Measurements from ENCODE around the gene EGF.
"Not testable (repeated sequence)": the region's sequence is repeated elsewhere in the genome, so short reads cannot be mapped to it uniquely, and the experiment has no call there.

EGF gene

DNA sequence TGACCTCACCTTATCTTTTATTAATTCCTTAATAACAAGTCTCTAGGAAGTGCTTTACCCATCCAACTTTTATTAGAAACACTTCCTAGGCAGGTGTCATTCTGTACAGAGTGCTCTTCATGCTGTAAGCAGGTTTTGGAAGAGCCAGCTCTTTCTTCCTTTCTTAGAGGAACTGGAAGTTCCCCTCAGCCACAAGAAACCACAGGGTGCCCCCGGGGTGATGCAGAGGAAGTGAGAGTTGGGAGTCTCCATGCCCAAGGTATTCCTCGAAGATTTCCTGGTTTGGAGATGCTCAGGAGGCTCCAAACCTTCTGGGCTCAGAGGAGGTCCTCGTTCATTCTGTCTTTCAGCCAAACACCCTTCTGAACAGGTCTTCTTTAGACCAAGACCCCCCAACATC is 83.8 kb downstream of the EGF start:
- DNase-seq, result no peak

DNA sequence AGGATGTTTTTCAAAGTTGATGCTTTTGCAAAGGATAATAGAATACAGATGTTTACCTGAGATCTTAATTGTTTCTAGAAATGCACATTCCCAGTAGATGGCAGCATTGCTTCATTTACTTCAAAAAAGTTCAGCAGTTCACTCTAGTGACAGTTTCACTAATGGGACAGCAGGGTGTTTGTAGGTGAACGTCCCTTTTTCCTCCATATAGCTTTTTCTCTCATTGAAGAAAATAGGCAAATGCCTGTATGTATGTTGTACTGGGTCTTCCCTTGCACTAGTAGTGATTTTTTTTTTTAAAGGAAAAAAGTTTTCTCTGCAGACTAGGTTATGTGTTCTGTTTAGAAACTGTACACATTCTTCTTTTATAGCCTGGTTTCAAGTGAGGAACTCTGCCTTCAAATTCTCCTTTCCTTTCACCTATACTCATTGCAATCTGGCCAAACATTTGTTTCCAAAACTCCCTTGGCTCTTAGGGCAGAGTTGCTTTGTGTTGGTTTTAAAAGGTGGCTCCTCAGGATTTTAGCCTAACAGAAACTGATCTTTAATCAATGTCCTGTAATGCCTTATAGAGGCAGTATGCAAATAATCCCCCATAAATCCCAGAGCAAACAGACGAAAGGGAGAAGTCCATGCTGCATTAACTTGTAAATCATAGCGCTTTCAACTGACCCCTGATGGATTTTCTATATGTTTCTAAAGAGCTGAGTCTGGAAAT is 86.3 kb downstream of the EGF start:
- DNase-seq, result peak; percentile 55

DNA sequence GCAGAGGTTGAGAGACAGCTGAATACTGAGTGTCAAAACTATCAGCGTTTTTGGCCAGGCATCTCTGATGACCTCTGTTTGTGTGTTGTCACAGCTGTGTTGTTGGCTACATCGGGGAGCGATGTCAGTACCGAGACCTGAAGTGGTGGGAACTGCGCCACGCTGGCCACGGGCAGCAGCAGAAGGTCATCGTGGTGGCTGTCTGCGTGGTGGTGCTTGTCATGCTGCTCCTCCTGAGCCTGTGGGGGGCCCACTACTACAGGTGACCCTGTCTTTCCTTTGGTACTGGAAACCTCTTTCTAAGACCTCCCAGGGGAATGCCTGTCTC is 86.9 kb downstream of the EGF start:
- no peak for DNase-seq

DNA sequence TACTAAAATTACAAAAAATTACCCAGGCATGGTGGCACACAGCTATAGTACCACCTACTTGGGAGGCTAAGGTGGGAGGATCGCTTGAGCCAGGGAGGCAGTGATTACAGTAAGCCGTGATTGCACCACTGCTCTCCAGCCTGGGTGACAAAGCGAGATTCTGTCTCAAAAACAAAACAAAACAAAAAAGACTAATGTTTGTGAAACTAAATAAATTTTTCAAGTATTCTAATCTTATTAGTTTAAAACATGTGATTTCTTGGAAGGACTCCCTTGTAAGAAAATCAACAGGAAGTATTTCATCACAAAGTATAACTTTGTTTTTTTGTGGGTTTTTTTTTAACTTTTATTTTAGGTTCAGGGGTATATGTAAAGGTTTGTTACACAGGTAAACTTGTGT is 89.6 kb downstream of the EGF start:
- no peak for DNase-seq

DNA sequence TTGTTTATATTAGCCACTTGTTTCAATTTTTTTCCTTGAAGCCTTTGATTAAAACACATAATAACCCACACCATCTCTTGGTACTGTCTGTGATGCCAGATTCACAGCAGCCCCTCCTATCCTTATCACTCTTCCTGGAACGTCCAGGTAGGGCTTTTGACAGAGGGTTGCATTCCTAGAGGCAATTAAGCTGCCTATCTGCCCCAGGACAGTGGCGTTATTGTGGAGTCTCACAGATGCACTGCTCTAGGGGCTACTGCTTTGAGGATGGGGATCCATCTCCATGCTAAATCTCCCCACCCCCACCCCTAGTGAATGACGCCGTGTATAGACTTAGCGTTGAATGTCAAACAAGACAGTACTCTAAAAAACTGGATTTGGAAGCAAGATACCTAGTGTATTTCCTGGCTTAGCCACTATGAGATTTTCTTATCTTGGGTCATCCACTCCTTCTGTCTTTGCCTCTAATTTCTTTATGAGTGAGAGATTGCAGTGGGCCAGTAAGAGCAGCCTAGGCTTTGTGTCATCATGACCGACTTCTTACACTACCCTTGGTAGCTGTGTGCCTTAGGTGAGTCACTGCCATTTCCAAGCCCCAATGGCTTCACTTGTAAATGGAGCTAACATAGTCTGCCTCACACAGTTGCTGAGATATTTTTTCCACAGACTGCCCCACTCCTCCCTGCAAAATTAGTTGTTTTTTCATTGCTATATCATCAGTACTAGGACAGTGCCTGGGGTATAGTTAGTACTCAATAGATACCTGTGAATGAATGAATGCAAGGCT is 90.9 kb downstream of the EGF start:
- no peak for DNase-seq

DNA sequence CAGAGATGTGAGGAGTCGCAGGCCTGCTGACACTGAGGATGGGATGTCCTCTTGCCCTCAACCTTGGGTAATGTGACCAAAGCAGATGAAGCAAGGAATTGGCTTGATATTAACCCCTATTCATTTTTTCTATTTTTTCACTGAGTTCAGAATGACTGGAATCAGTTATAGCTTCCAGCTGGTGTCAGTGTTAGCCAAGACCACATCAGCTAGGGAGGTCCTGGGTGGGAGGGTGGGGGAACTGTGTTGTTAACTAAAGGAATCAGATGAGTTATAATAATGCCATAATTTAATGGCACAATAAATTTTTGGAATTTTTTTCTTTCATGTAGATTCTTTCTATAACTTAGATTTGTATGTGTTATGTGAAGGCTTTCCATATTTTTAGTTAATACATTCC is 91.9 kb downstream of the EGF start:
- DNase-seq, result no peak

DNA sequence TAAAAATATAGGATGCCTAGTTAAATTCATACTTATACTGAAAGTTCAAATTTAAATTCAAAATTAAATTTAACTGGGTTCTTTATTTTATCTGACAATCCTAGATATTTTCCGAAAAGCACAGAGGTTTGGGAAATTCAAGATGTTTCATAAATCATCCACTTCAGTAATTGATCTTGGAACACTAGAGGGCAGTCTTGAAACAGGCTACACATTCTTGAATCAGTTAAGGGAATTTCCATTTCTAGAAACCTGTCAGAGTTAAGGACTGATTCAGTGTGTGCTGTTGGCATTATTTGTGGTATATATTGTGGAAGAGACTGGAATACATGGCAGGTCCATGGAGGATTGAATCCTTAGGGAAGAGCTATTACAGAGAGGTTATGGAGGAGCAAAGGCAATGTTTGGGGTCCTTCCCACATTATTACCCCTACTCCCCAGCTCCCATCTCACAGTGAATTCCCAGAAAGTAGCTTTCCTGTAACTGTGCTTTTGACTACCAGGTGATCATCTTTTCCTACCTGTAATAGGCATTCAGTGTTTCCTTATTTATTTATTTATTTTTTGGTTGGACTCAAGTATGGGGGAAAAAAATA is 92.9 kb downstream of the EGF start:
- DNase-seq, result no peak

DNA sequence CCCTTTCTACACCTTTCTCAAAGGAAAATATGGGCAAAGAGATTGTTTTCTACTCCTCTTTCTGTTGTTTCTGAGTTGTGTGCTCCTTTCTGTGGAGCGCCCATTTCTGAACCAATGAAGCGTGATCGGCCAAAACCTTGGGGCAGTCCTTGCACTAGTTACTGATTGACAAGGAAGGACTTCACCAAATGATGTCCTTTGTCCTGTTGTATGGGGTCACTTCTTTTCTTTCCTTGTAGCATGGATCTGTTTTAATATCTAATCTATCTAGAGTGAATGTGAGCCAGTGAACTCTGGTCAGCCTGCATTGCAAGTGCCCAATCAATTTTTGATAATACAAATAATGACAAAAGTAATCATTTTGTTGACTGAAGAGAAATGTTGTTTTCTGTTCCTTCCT is 94.5 kb downstream of the EGF start:
- no peak for DNase-seq

DNA sequence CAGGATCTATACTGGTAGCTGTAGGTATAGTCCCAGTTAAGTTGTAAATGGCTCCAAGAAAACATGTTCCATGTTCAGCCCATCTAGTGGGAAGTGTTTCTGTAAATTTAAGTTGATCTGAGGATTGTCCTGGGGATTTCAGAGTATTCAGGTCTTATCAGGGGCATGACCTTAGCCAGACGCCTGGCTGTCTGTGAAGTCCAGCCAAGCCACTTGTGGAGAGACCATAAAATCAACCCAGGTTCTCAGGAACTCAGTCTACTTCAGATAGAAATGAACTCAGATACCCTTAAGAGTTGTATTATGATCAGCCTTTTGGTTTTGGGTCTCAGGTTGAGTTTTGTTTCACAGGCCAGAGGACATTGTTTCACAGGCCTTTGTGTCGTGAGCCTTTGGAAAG is 95.9 kb downstream of the EGF start:
- DNase-seq, result no peak

DNA sequence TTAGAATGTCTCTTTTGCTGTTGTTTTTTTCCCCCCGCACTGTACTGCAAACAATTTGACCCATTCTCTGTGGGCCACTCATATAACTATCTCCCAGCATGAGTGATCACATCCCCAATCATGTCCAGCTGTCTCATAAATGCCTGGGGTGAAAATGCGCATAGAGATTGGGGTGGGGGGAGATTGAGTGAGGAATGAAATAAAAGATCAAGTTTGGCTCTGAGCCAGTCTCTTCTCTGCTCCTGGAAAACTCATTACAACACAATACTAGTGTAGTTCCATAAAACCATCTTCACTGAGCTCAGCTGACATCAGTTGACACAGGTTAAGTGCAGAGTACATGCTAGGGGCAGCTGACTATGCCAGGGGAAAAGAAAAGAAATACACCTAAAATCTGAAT is 96.9 kb downstream of the EGF start:
- no peak for DNase-seq

DNA sequence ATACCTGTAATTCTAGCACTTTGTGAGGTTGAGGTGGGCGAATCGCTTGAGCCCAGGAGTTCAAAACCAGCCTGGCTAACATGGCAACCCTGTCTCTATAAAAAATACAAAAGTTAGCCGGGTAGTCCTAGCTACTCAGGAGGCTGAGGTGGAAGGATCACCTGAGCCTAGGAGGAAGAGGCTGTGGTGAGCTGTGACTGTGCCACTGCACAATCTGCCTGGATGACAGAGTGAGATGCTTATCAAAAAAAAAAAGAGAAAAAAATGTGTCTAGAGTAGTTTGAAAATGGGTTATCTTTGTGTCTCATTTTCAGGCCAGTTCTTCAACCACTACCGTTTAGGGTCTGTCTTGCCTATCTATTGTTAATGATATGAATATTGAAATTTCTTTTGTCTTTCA is 98.1 kb downstream of the EGF start:
- DNase-seq, result no peak

DNA sequence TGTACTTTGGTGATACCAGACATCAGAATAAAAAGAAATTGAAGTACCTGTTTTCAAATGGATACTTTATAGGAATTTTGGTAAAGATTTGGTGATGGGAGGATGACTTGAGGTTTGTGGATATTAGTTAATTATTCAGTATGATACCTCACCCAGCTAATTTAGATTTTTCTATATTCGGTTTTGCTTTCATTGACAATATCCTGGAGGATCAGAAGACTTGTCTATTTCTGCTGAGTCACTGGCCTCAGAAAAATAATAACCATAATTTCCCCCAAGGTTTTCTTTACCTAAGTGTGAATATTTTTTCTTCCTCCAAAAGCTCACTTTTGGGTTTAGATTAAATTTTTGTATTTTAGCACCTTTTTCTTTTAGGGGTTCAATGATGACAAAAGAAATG is 100.2 kb downstream of the EGF start:
- DNase-seq, result no peak

DNA sequence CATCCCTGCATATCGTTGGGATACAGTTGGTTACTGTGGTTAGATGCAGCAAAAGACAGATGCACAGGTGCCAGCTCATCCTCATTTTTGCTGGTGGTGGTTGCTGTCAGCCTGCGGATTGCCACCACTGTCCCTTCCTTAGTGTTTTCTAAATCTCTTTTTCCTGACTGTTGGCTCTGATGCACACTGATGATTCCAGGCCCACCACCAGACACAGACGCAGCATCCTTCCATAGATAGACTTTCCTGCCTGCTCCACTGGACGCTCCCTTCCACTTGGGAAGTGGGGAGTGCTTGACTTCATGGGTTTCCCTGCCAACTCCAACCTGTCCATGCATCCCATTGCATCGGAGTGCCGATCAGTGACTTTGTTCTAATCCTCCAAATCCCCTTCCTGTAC is 101.5 kb downstream of the EGF start:
- DNase-seq, result no peak

DNA sequence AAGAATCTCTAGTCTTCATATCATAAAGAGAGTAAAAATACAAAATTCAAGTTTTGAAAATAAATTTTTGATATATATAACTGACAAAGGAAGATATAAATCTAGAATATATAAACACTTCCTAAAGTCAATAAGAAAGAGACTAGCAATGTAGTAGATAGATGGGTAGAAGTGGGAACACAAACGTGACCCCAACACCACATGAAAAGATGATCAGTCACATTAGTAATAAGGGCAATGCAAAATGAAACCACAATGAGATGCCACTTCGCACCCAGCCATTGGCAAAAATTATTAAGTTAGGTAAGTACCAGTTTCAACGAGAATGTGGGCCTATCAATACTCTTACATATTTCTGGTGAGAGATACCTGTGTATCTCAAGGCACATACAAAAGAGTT is 106.5 kb downstream of the EGF start:
- DNase-seq, result no peak

DNA sequence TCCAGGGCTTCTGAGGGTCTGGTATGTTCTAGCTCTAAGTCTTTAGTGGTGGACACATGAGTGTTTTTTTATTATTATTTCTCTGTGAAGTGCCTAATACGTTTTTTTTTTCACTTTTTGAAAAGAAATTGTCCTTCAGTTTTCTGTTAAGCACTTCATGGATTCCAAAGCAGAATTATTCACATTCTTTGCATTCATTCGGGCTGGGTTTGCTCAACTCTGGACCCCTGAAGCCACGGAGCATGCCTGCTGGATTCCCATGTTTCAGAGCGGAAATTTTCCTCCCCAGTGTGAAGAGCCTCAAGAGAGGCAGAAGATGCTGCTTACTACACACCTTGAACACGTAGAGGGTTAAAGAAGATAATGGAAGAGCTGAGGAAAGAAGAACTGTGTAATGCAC is 107.5 kb downstream of the EGF start:
- no peak for DNase-seq

DNA sequence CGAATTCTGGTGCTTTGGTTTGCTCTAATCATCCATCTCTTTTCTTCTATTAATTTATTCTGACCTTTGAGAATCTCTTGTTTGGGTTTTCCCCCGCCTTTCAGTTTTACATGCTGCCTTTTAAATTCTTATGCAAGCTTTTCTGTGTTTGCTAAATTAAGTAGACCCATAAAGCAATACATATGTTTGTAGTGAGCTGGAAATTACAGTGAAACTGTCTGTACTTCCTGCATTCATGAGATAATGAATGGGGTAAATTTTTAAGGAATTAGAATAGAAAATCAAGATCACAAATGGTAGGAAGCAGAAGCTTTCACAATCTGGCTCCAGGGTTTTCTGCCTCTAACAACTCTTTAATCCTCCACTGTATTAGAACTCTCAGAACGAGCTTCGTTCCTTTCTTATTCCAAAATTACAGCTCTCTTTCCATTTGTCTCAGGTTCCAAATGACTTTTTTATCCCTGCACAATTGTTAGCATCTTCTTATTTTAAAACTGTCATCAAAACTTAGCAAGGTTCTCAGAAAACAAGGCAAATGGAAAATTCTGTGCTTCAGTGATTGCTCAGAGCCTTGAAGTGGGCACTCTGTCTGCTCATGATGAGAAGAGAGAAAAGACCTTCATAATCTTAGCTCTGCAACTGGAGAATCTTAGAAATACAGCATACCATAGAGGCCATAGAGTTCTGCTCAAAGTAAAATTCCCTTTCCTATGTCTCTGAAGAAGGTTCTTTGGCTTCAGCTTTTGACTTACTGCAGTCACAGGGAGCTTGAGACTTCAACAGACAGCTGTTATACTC is 108.2 kb downstream of the EGF start:
- no peak for DNase-seq

DNA sequence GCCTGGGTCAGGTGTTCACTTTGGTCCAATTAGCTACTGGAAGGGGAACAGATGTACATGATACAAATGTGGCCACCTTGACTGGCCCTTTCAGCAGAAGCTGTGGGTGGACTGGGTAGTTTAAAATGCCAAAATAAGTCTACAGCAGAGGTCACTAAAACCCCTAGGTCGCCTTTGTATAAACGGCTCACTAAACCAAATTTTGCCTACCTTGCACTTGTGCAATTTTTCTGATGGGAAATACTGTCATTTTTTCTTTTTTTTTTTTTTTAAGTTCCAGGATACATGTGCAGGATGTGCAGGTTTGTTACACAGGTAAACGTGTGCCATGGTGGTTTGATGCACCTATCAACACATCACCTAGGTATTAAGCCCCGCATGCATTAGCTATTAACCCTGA is 109.8 kb downstream of the EGF start:
- DNase-seq, result no peak

DNA sequence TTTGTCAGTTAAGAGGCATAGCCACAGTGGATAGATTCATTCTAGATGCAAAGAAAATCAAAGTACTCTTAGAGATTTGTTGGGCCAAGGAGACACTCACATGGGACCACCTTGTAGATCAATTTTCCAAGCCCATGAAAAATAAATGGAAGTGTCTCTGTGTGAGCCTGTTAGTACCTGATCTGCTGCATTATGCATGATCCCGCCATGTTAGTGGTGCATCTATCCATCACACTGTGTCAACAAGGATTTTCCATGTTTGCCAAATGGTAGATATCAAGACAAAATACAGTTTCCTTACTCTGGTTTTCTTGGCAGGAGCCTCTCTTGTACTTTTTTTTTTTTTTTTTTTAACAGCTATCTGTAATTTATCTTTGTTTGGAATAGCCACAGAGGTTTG is 112.4 kb downstream of the EGF start:
- no peak for DNase-seq

DNA sequence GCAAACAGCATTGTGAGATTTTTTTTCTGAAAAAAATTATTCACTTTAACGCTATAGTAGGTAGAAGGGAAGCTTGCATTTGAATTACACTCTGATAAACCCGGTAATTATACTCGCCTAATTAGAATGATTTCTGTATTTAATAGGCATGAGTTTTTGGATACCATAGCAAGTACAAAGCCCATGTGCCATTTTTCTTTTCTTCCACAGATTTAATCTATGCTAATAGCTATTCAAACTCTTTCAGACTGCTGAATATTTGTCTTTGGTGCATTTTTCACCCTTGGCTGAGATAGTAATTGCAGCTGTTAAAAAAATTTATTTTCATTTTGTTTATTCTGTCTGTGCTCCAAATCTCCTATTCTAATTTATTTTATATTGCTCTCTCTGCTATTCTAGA is 113.0 kb downstream of the EGF start:
- DNase-seq, result no peak

DNA sequence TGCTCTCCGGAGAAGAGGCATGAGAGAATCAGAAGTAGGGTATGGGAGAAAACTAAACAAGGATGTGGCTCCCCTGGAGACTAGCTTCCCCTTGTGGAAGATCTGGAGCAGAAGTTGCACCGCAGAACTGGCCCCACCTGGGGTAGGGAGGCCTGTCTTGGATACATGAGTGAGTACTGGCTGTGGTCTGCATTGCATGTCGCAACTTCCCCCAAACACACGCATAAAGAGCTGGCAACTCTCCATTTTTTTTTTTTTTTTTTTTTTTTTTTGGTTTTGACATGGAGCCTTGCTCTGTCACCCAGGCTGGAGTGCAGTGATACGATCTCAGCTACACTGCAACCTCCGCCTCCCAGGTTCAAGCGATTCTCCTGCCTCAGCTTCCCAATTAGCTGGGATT is 119.9 kb downstream of the EGF start:
- DNase-seq, result no peak

DNA sequence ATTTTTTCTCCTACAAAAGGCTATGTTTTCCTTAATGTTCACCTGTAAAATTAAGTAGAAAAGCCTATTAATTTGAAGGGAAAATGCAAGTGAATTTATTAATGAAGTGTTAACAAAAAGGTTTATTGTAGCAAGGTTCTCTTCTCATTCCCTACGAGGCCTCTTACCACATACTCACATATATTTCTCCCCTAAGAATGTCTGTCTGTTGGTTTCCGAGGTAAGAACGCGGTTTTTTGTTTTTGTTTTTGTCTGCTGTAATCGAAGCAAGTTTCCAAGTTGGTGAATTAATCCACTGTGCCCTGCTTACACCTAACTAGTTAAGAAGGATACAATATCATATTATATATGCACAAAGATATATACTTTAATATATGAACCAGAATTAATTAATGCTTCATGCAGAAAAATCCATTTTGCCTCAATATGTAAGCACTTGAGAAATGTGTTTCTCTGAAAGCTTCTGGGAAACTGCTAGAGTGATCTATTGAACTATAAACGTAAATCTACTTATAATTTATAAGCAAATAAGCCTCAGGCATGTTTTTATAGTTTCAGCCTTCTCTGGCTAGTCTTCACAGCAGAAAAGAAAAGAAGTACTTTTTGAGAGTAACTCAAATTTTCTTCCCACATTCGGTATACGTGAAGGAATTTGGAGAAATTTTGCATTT is 120.8 kb downstream of the EGF start:
- no peak for DNase-seq

DNA sequence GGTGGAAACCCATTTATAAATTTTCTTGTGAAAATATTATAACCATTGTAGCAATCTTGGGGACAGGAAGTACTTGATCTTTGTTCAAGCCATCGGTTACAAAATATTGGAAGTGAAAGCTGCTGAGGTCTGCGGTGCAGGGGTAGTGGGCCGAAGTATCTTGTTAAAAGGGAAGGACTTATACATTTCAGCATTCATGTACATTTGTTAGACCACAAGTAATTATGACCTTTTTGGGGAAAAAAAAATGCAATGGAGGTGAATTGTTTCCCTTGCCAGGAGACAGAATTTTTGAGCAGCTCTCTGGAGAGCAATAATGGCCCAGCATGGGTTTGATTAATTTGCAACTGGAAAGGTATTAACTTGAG is 121.3 kb downstream of the EGF start:
- DNase-seq, result no peak

DNA sequence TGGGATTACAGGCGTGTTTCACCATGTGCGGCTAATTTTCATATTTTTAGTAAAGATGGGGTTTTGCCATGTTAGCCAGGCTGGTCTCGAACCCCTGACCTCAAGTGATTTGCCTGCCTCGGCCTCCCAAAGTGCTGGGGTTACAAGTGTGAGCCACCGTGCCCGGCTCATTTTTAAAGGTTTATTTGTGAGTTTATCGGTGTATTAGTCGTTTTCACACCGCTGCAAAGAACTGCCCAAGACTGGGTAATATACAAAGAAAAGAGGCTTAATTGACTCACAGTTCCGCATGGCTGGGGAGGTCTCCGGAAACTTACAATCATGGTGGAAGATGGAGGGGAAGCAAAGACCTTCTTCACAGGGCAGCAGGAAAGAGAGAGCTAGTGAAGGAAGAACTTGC is 126.5 kb downstream of the EGF start:
- not testable (repeated sequence) for DNase-seq
